Stimulated activated CD8-positive, alpha-beta memory T cell treated with anti-CD3 and anti-CD28 coated beads, Interleukin-7, amount 100 ng/mL, for 48 hours (primary cell): ENCODE results near the gene KNL1.
A peak's percentile ranks its signal among the peaks of the same experiment; 100 is the strongest.
"Not testable (repeated sequence)": the region's sequence is repeated elsewhere in the genome, so short reads cannot be mapped to it uniquely, and the experiment has no call there.

Experiments used
- DNase-seq, 2 donors: peaks; one replicate each; pipeline ENCODE4 v3.0.0-alpha.2; 2020; ENCODE audit warnings: low read depth in 1 of 2; ENCODE audit errors: extremely low read depth in 1 of 2

Gene KNL1, protein sequence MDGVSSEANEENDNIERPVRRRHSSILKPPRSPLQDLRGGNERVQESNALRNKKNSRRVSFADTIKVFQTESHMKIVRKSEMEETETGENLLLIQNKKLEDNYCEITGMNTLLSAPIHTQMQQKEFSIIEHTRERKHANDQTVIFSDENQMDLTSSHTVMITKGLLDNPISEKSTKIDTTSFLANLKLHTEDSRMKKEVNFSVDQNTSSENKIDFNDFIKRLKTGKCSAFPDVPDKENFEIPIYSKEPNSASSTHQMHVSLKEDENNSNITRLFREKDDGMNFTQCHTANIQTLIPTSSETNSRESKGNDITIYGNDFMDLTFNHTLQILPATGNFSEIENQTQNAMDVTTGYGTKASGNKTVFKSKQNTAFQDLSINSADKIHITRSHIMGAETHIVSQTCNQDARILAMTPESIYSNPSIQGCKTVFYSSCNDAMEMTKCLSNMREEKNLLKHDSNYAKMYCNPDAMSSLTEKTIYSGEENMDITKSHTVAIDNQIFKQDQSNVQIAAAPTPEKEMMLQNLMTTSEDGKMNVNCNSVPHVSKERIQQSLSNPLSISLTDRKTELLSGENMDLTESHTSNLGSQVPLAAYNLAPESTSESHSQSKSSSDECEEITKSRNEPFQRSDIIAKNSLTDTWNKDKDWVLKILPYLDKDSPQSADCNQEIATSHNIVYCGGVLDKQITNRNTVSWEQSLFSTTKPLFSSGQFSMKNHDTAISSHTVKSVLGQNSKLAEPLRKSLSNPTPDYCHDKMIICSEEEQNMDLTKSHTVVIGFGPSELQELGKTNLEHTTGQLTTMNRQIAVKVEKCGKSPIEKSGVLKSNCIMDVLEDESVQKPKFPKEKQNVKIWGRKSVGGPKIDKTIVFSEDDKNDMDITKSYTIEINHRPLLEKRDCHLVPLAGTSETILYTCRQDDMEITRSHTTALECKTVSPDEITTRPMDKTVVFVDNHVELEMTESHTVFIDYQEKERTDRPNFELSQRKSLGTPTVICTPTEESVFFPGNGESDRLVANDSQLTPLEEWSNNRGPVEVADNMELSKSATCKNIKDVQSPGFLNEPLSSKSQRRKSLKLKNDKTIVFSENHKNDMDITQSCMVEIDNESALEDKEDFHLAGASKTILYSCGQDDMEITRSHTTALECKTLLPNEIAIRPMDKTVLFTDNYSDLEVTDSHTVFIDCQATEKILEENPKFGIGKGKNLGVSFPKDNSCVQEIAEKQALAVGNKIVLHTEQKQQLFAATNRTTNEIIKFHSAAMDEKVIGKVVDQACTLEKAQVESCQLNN (N-terminal part only)

DNA sequence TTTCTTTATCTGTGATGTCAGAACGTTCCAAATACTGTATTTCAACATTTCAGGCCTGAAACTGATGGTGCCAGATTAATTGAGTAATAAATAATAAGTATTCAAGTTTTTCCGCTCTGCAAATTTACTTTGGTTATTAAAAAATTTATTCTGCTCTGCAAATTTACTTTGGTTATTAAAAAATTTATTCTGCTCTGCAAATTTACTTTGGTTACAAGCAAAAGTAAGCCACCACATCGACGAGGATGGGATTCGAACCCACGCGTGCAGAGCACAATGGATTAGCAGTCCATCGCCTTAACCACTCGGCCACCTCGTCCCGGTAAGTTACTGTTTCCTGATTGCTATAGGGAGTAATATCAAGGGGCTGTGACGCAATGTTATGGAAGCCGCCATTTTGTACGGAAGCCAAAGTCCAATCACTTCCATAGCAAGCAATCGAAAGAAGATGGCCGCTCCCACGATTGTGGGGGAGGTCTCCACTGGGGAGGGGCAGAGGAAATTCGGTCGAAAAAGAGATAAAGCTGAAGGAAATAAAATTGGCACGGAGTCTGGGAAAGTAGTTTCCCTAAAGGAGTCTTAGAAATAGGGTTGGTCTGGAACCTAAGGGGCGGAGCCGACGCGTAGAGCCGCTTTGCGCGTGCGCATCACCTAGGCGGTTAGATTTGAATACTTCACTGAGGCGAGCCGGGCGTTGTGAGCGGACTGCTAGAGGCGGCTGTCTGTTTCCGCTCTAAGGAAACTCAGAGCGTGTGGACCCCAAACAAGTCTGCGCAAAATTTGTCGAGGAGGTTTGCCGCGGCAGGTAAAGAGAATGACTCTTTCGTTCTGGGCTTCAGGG lies at the start of gene KNL1:
KNL1 (plus strand) TSS at position 662 of the 841 bp plus-strand sequence. CDS start 8,683 bp downstream, outside the sequence.
- peak; percentile 74 to 79 for DNase-seq

DNA sequence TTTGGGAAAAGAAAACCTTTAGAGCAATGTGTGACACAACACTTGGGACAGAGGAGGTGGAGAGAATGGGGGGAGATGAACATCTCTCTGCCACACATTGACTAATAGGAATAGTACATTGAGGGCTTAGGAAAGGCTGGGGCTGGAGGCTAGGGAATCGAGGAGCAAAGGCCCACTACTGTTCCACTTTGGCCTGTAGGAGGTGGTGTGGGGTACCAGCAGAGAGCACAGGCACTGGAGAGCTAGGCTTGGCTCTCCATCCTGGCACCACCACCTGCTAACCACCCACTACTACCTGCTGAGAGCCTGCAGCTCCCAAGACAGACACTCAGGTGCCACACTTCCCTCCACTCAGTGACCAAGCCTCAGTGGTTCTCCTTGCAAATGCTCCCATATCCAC lies 48.6 kb upstream of the KNL1 start:
- DNase-seq = no peak

DNA sequence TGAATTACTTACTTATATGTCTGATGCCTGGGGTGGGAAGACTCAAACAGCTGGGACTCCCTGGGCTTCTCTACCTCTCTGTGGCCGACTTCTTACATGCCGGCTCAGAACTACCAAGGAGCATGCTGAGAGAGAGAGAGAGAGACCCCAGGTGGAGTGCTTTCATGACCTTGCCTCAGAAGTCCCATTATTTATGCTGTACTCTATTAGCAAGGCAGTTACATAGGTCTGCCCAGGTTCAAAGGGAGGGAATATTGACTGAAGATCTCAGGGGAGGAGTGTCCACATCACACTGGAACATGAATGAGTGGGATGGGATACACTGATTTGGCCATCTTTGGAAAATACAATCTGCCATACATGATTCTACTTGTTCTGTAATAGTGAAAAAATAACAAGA lies 45.4 kb upstream of the KNL1 start:
- no peak for DNase-seq

DNA sequence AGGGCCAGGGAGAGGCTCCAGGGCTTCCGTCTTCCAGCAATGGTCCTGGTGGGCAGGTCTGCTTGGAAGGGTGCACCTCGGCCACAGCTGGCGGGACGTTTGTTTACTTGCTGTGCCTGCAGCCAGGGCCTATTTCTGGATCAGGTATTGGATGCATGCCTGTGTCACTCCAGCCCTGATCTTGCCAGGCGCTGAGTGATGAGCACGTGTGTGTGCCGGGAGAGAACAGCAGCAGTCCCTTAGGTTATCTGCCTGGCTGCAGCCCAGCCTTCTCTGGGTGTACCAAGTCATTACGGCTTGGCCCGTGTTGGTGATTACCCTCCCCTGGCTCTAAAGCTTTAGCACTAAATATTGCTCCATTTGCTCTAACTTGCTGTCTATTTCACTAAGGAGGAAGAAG lies 44.2 kb upstream of the KNL1 start:
- DNase-seq = no peak

DNA sequence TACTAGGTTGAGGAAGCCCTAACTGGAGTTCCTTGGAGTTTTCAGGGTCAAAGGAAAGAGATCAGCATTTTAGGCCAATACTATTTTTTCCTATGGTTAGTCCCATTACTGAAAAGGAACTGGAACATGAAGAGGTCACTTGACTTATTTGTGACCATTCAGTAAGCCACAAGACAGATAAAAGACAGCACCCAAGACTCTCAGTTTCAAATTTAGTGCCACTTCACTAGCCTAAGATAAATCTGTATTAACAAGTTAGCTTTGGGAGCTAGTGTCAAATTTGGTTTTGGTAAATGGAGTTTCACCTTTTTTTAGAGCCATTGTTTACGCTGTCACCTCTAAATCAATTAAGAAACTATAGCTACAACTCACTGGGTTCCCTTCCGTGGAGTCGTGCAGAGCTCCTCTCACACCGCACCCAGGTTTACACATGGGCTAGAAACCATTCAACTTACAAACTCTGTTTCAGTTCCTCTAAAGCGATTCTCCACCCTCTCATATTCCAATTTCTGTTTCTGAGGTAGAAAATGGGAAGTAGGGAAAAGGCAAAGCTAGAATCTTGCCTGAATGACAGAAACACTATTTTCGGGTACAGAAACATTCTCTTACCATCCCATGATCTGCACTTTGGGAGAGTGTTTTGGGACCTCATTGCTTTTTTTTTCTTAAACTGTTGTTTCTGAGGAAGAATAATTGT lies 43.6 kb upstream of the KNL1 start:
- DNase-seq = no peak

DNA sequence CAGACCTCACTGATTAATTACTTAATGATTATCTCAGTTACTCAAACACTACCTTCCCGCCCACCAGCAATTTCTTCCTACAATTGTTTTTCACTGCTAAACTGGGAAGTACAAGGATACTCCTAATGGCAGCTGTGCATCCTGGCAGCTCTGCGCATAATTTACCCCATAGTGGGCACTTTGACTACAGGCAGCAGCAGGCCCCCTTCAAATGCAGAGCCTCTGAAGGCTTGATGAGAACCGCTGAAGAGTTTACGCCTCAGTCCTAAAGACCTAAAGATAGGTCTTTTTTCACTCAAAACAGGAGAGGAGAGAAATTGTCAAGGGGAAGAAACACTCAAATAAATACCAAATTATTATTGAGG lies 39.9 kb upstream of the KNL1 start:
- DNase-seq = no peak

DNA sequence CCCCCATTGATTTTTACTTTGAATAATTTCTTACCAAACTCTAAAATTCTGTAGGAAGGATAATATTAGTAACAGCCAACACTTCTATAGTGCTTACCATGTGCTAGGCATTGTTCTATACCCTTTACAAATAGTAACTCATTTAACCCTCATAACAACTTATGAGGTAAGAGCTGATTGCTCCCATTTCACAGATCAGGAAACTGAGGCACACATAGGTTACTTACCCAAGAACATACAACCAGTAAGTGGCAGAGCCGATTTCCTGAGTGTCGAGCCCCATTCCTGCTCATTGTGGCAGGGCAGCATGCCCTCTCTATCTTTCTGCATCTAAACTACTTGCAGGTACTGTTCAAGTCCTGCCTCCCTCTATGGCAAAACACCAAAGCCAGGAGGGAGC lies 38.2 kb upstream of the KNL1 start:
- no peak for DNase-seq

DNA sequence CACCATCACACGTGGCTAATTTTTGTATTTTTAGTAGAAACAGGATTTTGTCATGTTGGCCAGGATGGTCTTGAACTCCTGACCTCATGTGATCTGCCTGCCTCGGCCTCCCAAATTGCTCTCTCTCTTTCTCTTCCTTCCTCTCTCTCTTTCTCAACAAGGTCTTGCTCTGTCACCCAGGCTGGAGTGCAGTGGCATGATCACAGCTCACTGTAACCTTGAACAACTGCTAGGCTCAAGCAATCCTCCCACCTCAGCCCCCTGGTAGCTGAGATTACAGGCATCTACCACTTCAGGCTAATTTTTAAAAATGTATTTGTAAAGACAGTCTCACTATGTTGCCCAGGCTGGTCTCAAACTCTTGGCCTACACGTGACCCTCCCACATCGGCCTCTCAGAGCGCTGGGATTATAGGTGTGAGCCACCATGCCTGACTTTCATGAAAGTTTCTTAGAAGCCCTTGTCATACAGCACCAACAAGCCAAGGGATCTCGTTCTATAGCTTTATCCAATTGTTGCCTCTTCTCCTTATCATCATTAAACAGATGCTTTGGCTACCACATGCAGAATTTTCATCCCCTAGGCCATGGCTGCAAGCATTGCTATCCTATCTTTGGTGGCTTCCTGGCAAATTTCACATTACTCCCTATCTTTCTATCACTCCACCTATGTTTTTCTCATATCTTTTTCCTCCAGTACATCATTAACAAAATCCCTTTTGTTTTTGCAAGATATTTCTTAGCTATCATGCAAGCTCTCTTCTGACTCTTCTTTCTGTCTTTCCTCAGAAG lies 34.9 kb upstream of the KNL1 start:
- no peak for DNase-seq

DNA sequence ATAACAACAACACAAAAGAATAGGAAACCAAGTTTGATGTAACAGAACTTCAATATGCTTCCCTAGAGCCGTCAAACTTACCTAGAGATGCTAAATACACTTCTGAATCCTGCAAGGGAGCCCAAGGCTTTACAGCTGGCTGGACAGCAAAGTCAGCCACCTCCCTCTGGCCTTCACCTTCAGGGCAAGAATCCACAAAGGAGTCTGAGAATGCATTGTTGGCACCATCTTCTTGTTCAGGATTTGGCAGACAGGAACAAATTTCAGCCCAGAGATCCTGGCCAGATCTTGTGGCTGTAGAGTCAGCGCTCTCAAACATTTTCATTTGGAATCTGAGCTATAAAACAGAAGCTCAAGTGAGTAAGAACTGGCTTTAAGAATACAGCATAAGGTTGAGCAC lies 31.4 kb upstream of the KNL1 start:
- DNase-seq = no peak

DNA sequence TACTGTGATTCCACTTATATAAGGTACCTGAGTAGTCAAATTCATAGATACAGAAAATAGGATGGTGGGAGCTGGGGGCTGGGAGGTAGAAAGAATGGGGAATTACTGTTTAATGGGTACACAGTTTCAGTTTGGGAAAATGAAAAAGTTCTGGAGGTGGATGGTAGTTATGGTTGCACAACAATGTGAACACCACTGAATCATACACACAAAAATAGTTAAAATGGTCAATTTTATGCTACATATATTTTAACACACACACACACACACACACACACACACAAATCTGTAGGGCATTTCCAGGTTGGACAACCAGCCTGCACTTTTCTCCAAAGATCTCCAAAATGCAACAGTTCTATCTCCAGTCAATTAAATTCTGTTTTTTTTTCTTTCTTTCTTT lies 30.6 kb upstream of the KNL1 start:
- DNase-seq = no peak

DNA sequence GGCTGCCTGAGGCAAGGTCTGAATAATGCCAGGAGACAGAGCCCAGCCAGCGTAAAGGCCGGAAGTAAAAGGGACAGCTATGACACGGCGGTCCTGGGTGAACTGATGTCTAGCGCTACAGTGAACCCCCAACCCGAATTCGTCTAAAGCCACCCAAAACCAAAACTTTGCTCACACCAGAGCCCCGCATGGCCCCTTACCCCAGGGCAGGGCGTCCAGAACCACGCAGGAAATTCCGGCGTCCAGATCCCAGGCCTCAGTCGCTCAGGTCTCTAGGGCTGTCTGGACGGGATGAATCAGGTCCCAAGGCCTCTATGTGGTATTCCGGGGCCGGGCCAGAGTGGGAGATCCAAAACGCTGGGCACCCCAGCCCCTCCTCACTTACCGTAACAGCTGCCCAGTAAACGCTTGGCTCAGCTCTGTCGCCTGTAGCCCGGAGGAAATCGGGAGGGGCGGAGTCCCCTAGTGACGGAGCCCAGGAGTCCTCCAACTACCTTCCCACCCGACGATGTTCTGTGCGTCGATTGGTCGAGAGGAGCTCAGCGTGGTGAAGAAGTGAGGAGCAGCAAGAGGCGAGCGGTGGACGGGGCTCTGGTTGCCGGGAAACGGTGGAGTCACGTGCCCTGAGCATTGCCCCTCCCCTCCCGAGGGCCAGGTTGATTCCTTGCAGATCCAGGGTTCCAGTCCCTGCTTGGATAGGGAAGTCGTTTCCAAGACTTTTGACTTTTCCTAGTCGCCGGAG lies 29.3 kb upstream of the KNL1 start, which contains the start of gene CCDC32:
CCDC32 (minus strand) TSS at position 452 of the 742 bp plus-strand sequence. CDS start 2,027 bp downstream, outside the sequence.
- peak; percentile 87 to 96 for DNase-seq

DNA sequence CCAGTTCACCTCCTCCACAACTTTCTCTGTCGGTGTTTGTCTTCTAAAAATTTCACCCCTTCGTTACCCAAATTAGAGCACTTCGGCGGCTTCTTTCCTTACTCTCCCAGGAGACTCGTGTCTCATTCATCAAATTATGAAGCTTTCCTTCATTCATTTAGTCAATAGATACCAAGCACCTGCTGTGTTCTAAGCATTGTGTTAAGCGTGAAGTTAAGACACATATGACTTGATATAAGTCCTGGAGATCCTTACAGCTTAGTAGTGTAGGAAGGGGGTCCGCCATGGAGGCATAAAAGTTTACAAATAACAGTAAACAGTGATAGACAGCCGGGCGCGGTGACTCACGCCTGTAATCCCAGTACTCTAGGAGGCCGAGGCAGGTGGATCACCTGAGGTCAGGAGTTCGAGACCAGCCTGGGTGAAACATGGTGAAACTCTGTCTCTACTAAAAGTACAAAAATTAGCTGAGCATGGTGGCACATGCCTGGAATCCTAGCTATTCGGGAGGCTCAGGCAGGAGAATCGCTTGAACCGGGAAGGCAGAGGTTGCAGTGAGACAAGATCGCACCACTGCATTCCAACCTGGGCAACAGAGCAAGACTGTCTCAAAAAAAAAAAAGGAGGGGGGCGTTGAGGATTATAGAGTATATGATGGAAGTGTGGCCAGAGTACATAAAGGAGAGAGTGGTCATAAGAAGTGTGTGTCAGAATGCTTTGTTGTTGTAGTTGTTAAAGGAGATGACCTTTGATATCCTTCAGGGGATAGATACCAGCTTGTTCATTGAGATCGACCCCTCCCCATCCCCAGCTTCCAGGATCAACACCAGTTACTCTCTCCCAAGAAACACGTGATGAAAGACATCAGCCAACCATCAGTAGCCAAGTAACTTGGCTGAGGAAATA lies 28.5 kb upstream of the KNL1 start:
- DNase-seq = no peak

DNA sequence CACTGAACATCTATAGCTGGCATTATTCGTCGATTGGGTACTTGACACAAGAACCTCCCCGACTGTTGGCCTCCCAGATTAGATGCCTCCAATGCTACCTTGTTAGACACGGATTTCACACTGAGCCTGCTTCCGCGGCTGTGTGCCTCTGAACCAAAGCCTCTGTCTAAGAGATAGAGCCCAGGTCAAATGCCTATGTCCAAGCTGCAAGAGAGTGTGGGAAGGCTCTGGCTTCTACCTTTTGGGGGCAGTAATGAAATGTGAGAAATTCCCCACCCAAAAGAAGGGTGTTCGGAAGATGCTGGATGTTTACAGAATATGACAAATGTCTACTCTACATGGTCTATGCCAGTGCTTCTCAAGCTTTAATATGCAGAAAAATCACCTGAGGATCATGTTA lies 26.9 kb upstream of the KNL1 start:
- DNase-seq = no peak

DNA sequence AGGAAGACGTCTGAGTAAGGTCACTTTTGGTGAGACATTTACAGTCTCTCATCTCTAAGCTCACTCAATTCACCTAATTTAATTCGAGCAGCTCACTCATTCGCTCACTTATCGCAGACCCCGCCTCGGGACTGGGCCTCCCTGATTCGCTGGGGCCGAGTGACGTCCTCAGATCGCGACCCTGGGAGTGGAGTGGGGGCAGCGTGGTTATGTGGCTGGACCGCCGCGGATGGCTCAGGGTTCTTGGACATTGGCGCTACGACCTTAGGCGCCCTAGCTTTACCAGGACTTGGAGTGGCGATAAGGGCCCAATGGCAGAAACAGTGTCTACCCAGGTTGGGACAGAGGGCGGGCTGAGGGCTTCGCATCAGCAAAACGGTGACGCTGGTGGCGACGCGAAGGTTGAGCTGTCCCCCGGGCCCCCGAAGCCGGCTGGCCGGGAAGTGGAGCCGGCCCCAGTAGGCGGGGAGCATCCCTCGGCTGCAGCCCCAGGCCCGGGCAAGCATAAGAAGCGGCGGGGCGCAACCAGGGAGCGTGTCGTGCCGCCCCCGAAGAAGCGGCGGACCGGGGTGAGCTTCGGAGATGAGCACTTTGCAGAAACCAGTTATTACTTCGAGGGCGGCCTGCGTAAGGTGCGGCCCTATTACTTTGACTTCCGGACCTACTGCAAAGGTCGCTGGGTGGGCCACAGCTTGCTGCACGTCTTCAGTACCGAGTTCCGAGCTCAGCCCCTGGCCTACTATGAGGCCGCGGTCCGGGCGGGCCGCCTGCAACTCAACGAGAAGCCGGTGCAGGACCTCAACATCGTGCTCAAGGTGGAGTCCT lies 24.7 kb upstream of the KNL1 start, which contains the start of gene RPUSD2:
RPUSD2 (plus strand) TSS at position 171 of the 825 bp plus-strand sequence; CDS start at position 210, 39 bp downstream.
- peak; percentile 81 to 93 for DNase-seq

DNA sequence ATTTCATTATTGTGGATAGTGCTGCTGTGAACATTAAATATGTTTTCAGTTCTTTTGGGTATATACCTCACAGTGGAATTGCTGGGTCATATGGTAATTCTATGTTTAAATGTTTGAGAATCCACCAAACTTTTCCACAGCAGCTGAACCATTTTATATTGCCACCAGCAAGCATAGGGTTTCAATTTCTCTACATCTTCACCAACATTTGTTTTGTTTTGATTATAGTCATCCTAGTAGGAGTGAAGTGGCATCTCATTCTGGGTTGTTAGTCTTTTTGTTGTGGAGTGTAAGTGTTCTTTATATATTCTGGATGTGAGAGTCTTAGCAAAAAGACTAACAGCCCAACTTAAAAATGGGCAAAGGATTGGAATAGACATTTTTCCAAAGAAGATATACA lies 18.9 kb upstream of the KNL1 start:
- no peak for DNase-seq

DNA sequence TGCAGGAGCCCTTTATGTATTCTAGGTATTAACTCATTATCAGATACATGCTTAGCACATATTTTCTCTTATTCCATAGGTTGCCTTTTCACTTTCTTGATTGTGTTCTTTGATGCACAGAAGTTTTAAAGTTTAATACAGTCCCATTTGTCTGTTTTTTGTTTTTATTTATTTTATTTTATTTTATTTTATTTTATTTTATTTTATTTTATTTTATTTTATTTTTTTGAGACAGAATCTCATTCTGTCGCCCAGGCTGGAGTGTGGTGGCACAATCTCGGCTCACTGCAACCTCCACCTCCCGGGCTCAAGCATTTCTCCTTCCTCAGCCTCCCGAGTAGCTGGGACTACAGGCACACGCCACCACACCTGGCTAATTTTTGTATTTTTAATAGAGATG lies 17.1 kb upstream of the KNL1 start:
- not testable (repeated sequence) for DNase-seq
